Measurements from ENCODE around the gene CLEC4F.

The CLEC4F gene

DNA sequence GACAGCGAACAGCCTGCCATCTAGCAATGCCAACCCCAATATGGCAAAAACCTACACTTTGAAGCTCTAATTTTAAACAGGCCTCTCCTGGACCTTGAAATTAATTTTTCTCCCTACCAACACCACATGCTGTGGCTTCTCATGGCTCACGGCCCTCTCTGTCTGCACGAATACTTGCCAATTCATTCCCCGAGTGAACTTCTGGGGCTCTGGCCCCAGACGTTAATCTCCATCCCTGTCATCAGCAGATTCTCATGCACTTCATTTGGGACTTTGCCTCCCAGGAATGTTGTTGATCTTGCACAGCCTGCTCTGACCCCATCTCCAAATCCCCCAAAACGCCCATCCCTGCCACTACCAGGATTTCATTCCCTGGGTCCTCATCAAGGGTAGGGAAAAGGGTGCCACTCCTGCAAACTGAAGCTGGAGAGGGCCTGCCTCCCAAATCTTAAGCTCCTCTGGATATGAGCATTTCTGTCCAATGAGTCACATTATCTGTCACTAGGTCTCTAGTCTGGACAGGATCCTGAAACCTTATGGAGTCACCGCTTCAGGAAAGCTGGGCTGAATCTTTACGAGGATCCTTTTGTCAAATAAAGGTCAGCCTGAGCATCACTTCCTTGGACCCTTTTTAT, 40.4 kb downstream of the CLEC4F start:
- DNase-seq: no peak

DNA sequence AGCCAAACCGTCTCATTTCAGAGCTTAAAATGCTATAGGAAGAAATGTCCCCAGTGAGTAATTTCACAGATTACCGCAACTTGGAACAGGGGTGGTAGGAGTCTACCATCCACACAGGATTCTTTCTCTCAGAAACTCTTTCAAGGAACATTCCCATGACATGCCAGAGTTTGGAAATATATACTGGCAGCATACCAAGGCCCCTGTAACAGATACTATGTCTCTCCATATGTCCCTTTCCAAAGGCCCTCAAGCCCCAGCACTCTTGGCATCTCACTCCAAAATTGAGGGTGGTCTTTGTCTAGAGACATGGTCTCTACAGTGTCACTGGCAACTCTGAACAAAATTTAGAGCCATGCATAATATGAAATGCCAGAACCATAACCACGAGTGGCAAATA, 40.9 kb downstream of the CLEC4F start:
- DNase-seq: no peak

DNA sequence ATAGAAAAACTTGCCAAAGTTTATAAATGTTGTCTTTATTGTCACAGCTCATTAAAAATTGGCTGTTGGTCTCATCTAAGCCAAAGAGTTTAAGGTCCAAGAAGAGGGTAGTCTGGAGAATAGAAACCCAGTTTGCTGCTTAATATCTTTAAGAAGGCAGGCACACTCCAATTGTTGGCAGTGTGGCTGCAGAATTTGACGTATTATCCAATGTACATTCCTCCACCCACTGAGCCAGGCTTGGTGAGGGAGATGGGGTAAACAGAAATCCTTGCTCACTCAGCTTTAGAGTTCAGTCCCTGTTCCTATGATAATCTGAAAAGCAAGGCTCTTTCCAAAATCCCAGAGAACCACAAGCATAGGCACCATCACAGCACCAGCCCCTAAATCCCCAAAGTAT, 41.7 kb downstream of the CLEC4F start:
- no peak for DNase-seq

DNA sequence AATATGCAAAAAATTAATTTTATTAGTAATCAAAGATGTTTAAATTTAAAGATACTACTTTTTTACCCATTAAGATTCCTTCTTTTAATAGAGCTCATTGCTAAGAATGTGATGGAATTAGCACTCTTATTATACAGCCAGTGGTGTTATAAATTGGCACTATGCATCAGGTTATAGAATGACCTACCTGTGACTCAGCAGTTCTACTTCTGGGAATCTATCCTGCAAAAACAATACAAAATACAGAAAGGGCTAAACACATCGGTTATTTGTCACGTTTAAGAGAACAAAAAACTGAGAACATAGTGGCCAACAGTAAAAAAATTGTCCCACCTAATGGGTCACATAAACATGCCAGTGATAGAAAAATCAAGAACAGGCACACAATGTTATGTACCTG, 42.9 kb downstream of the CLEC4F start:
- no peak for DNase-seq

DNA sequence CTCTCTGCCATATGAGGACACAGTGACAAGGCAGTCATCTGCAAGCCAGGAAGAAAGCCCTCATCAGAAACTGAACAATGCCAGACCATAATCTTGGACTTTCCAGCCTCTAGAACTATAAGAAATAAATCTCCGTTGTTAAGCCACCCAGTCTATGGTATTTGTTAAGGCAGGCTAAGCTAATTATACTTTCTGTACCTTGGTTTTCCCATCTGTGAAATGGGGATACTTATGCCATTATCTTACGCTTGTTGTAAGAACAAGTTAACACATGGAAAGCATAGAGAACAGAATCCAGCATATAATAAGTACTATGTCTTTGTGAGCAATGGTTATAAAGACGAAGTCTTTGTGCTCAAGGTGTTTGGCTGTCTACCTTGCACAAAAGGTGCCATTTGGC, 44.1 kb downstream of the CLEC4F start:
- DNase-seq: no peak

DNA sequence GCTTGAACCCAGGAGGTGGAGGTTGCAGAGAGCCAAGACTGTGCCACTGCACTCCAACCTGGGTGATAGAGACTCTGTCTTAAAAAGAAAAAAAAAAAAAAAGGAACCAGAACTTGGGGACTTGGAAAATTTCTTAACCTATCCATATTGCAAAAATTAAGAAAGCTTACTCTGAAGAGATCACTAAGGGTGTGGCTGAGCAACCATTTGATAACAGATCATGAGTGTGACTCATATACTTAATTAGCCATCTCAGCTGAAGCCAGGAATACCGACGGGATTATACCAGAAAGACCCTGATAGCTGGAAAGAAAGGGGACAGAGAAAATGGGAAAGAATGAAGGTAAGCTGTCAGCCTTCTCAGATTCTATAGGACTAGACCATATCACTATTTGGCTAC, 45.3 kb downstream of the CLEC4F start:
- no peak for DNase-seq

DNA sequence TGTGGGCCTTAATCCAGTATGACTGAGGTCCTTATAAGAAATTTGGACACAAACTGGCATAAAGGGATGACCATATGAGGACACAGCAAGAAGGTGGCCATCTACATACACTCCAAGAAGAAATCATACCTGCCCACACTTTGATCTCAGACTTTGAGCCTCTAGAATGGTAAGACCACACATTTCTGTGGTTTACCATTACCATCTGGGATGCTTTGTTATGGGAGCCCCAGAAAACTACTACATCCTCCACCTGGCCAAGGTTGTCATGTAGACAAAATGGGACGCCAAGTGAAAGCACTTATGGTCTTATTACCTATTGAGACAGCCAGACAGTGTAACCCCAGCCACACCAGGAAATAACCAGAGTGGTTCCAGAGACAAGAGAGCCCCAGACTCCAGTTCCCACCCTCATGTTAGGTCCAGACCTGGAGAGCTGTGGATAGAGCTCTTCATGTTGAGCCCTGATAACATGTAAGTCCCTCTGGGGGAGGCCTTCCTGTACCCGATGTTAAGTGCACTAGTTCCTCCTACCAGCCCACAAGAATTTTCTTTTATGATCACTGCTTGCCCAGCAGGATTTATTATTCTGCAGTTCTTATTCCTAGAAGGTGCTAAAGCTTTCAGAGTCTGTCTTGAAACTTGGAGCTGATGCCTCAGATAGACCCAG, 47.8 kb downstream of the CLEC4F start:
- no peak for DNase-seq

DNA sequence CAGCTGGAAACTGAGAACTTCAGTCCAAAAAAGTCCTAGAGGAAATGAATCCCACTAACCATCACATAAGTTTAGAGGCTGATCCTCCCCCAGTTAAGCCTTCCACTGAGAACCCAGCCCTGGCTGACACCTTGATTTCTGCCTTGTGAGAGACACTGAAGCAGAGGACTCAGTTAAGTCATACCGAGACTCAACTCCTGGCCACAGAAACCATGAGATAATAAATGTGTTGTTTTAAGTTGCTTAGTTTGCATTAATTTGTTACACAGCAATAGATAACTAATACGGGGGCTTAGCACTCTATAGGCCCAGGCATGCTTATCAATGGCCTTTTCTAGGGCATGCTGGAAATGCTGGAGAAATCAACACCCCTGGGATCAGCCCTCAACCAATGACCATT, 49.0 kb downstream of the CLEC4F start:
- DNase-seq: no peak

DNA sequence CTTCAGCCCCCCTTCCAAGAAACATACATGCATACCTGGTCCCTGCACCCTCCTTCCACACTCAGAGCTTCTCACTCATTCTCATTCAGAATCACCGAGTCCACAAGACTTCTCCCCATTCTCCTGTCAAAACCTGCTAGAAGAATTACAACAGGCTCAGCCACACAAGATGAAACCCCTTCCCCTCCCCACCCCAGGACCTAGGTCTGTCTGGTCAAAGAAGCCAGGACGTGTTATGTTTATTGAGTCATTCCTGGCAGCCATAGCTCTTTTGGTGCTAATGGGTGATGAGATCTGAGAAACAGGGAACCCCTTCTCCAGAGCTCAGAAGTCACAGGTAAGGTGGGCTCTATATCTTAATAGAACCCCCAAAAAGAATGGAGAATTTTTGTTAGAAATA, 50.9 kb downstream of the CLEC4F start:
- no peak for DNase-seq

DNA sequence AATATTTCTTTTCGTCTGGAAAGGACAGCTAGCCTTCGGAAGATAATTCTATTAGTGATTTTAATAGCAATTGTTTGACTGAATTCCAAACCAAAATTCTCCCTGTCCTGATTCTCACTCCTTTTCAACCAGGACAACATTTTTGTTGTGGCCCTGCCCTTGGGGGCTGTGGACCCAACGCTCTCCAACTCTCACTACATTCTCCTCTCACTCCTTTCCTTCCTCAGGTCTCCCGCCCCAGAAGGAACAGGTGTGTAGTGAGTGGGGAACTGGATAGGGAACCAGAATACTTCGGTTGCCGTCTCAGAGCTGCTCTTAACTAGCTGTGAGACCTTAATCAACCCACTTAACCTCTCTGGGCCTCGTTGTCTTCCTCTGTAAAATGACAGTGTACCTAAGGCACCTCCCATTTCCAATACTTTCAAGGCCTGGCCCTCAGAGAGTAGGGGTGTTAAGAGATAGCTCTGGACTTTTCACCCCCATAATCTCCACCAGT, 51.8 kb downstream of the CLEC4F start:
- DNase-seq: no peak

DNA sequence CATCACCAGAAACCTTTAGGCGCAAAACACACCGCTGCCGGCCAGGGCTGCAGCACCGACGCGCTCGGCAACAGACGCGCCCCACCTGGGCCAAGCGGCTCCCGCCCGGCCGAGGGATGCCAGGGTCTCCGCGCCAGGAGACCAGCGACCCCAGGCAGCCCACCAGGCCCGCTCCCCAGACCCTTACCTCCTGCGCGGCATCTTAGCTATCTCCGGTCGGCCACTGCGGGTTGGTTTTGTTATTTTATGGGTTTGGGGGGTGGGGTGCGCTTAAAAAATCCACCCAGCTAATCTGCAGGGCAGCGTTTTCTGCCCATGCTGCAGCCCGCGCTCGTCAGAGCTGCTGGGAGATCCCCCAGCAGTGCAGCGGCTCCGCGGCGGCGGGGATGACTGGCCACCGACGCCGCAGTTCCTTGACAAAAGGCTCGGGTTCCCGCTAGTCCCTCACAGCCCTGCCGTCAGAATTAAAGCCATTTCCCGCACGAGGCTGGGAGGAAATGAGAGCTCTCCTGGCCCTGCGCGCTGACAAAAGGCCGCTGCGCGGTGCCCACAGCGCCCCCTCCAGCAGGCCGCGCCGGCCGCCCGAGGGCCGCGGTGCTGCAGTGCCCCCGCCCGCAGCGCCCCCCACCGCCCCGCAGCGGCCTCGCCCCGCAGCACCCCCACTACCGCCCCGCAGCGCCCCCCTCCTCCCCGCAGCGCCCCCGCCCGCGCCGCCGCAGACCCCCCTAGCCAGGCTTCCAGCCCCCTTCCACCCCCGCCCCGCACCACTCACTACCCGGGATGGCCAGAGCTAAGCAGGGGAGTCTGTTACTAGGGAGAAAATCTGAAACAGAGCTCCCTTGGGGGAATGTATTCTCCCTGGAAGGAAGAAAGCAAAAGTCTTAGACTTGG, 52.5 kb downstream of the CLEC4F start, which contains the start of gene ADD2:
Gene ADD2, minus strand, starts transcription at position 502 of the 891 bp plus-strand sequence. CDS start 61,792 bp downstream, outside the sequence.
- no peak for DNase-seq

DNA sequence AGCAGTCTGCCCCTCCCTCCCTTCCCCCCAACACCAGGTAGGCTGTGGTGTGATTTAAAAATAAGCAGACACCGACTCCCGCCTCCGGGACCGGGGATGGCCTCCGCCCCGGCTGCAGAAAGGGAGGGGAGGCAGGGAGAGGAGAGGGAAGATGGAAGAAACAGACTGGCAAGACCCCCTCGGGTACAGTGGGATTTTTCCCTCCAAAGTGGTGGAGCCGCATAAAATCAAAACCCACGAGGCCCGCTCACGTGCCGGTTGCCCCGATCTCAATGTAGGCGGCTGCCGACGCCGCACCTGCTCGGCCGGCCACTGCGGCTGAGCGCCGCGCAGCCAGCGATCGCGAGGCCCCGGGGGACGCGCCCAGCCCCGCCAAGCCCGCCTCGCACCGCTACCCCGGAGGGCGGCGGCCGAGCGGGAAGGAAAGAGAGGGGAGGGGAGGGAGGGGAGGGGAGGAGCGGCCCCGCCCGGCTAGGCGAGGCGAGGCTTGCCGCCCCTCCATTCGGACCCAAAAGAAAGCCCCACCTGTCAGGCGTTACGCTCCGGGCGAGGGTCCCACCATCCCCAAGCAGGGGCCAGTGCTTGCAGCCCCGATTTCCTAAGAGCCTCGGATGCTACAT, 53.2 kb downstream of the CLEC4F start:
- no peak for DNase-seq

DNA sequence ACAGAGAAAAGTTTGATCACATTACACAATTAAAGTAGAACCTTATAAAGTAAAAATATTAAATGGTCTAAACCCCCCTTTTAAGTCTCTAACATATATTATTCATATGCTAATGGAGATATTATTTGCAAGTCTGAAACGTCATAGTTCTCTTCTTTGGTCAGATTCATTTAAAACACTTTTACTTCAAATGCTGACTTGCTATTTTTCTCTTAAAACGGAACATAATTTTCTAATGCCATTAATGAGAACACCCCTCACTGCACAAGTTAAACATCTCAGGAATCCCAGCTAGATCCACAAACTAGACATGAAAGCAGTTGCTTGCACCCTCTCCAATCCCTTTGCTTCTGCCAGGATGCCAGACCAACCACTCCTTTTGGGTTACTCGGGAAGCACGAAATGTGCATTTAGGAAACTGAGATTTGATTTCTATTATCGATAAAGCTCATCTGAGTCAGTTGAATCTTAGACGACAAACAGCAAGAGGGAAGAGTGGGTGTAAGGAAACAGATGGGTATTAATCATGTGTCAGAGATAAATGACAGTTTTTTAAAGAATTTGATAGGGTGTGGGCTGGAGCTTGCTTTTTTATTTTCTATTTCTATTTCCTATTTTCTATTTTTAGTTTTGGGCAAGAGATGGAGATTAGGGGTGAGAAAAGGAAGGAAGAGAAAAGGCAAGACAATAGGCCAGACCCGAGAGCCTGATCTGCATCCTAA, 53.9 kb downstream of the CLEC4F start:
- no peak for DNase-seq

DNA sequence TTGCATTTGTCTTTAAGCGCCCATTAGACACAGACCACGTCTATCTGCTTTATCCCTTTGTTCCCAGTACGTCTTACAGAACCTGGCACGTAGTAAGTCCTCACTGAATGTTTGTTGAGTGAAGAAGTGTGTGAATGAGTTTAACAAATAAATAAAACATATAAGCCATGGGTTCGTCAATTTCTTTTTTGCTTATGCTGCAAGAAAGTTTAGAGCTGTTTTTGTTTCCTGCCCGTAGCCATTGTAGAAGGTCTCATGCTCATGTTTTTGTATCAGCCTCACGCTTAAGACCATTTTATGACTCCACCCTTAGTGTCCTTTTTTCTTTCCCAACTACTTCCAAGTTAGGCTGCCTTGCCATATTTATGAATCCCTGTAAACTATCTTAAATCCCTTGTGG, 54.9 kb downstream of the CLEC4F start:
- no peak for DNase-seq

DNA sequence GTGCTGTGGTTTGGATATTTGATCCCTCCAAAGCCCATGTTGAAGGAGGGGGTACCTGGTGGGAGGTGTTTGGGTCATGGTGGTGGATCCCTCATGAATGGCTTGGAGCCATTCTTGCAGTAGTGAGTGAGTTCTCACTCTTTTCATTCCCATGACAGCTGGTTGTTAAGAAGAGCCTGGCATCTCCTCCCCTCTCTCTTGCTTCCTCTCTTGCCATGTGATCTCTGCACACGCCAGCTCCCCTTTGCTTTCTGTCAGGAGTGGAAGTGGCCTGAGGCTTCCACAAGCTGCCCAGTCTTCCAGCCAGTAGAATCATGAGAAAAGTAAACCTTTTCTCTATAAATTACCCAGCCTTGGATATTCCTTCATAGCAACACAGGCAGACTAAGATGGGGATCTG, 61.0 kb downstream of the CLEC4F start:
- no peak for DNase-seq
